SK-MEL-5 (cell line): ENCODE results near the gene CC2D1A. TPM values are rescaled to one million over a fixed set of nuclear protein-coding genes. Genes with fewer than 3 reads are reported as not detected.

ENCODE experiments used
- DNase-seq: peaks from one replicate; pipeline ENCODE4 v3.0.0-alpha.2; 2016; ENCODE audit warnings: low read depth, low spot score
- in situ Hi-C: cut with HindIII; loops from 2 replicates; pipeline ENCODE4 v1.10.0; 2016; ENCODE audit warnings: low sequenced_read_pairs, high pct_unique_total_duplicates, low pct_unique_long_range_greater_than_20kb
- total RNA-seq: library from RNA; depleted of rRNA; stranded (reverse); fragments of >200 nt; shearing (Covaris generic); gene quantifications from 2 replicates; pipeline ENCODE4 v1.2.3, GENCODE V29; 2014

Gene CC2D1A
- total RNA-seq, 1 experiment from 2014 or later: 11.0 TPM

DNA sequence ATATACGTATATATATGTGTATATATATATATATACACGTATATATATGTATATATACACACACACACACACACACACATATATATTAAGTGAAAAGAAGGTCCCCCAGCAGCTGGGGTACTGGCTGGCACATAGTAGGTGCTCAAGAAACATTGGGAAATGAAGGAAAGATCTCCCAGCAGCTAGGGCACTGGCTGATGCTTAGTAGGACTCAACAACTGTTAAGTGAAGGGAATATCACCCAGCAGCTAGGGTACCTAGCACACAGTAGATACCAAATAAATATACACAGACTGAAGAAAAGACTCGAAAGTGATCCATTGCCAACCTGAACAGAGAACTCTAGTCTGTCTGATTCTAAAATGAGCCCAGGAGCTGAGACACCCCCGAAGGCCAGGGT is 20.0 kb downstream of the CC2D1A start:
- DNase-seq: no peak
- in situ Hi-C loops: no loop called here

DNA sequence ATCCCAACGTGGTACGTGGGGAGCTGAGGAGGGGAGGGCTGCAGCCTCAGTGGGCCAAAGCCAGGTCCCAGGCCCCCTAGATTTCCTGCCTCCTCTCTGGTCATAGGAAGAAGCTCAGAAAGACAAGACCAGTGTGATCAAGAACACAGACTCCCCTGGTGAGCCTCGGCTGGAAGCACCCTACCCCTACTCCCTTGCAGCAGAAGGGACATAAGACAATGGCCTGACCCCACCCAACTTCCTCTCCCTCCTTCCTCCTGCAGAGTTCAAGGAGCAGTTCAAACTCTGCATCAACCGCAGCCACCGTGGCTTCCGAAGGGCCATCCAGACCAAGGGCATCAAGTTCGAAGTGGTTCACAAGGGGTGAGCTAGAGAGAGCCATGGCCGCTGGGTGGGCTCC is 20.7 kb downstream of the CC2D1A start:
- in situ Hi-C loops: no loop called here
- DNase-seq: no peak

DNA sequence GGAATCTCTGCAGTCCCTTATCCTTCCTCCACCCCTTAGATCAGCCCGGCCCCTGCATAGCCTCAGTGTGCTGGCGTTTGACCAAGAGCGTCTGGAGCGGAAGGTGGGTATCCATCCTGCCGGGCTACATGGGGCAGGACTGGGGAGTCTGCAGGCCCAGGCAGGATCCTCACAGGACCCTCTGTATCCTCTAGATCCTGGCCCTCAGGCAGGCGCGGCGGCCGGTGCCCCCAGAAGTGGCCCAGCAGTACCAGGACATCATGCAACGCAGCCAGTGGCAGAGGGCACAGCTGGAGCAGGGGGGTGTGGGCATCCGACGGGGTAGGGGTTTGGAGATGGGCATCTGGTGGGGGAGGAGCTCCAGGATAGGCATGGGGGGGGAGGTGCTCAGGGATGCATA is 23.3 kb downstream of the CC2D1A start:
- no peak for DNase-seq
- in situ Hi-C loops: no loop called here

DNA sequence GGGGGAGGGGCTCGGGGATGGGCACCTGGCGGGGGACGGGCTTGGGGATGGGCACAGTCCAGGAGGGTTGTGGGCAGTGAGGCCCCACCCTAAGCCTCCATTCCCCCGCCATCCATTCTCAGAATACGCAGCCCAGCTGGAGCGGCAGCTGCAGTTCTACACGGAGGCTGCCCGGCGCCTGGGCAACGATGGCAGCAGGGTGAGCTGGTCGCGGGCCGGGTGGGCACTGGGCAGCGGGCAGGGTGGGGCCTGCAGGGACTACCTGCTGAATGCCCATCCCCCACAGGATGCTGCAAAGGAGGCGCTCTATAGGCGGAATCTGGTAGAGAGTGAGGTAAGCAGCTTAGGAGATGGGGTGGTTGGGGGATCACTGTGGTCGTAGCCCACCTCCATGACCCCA is 24.0 kb downstream of the CC2D1A start:
- in situ Hi-C loops: no loop called here
- no peak for DNase-seq

DNA sequence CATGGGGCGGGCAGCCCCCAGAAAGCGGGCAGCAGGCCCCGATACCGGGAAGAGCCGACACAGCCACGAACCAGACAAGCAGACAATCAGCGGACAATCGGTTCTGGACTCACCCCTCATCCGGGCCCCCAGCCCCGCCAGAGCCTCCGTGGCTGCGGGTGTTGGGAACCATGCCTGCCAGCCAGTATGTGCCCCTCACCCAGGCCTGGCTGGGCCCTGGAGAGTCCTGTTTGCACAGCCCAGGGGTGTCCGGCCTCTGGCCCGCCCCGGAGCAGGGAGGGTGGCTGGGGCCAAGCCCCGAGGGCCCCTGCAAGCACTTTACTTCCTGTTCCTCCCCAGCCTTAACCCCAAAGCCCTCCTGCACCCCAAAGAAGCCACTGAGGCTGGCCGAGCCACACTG is 24.4 kb downstream of the CC2D1A start:
- in situ Hi-C loops: no loop called here
- no peak for DNase-seq

DNA sequence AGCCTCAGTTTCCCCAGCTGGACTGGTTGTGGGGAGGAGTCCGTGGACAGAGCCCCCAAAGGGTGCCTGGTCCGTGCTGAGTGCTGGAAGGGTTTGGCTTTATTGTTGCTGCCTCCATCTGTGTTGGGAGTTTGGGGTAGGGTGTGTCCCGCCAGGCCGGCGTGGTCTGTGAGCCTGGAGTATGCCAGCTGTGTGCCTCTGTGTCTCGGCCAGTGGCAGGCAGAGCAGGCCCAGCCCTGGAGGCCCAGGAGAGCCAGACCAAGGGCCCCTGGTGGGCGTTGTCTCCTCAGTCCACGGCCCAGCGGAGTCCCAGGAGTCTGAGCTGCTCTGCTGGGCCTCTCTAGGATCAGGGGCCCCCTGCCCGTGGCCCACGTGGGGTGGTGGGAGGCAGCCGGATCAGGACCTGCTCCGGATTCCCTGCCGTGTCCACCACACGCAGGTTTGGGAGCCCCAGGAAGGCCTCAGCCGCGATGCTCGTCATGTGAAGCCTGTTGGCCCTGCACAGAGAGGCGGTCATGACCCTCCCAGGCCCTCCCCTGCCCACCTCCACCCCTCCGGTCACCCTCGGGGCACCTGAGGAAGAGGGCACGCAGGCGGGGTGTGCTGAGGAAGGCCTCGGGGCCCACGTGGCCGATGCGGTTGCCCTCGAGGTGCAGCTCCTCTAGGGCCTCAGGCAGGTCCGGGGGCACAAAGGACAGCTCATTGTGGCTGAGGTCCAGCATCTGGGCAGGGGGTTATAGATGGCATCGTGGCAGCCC is 25.6 kb downstream of the CC2D1A start:
- in situ Hi-C loops: no loop called here
- DNase-seq: no peak

DNA sequence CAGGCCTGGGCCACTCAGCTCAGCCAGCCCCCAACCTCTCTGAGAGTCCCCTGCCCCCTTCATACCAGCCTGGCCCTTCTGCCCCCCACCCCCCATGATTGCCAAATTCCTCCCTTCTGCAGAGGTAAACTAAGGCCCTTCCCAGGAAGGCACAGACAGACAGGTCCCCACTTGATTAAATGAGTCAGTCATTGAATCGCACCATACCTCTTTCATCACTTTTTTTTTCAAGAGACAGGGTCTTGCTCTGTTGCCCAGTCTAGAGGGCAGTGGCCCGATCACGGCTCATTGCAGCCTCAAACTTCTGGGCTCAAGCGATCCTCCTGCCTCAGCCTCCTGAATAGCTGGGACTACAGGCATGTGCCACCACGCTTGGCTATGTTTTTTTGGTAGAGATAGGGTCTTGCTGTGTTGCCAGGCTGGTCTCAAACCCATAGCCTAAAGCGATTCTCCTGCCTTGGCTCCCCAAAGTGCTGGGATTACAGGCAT is 26.2 kb downstream of the CC2D1A start:
- in situ Hi-C loops: no loop called here
- DNase-seq: no peak

DNA sequence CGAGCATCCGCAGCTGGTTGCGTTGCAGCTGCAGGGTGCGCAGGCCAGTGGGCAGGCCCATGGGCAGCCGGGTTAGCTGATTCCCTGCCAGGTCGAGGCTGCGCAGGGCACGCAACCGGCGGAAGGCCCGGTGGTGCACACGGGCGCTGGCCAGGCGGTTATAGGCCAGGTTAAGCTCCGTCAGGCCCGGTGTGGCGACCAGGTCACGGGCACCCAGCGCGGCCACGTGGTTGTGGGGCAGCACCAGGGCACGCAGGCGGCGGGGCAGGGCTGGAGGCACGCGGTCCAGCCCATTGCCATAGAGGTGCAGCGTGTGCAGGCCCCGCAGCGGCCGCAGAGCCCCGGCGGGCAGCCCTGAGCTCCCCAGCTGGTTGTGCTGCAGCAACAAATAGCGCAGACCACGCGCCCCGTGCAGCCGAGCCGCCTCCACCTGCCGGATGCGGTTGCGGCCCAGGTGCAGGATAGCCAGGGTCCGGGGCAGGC is 27.0 kb downstream of the CC2D1A start:
- no peak for DNase-seq

DNA sequence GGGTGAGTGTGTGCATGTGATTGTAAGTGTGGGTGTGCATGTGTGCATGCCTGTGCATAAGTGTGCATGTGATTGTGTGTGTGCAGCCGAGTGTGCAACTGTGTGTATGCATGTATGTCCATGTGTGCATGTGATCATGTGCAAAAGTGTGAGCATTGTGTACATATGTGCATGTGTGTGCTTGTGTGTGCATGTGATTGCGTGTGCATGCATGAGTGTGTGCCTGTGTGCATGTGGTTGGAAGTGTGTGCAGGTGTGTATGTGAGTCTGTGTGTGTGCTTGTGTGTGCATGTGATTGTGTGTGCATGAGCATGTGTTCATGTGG is 28.7 kb downstream of the CC2D1A start:
- in situ Hi-C loops: no loop called here
- no peak for DNase-seq

More for the DNA sequence above, 27.0 kb downstream of the CC2D1A start:
- in situ Hi-C loops: no loop called here

DNA sequence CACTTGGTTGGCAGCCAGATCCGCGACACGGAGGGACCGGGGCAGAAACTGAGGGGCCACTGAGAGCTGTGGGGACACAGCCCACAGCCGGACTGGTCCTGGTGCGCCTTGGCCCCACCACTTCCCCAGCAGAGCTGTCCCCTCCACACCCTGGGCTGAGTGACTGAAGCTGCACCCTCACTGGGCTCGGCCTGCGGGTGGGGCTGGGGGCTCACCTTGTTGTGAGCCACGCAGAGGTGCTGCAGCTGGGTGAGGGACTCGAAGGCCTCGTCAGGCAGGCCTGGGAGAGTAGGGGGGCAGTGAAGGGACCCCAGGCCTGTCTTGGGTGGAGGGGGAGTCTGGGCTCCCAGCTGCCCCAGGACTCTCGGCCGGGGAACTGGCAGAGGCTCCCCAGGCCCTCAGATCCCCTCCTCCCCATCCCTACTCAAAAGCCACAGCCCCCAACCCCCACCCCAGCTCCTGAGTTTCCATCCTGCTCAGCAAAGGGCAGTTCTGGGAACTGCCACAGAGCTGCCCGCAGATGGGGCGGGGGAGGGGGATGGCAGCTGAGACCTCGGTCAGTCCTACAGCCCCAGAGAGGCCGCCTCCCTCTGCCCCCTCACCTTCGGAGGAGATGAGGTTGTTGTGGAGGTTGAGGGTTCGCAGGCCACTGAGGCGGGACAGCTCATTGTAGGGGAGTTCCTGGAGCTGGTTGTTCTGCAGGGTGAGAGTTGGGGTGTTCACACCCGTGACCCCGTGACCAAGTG is 29.9 kb downstream of the CC2D1A start:
- in situ Hi-C loops: no loop called here
- no peak for DNase-seq

DNA sequence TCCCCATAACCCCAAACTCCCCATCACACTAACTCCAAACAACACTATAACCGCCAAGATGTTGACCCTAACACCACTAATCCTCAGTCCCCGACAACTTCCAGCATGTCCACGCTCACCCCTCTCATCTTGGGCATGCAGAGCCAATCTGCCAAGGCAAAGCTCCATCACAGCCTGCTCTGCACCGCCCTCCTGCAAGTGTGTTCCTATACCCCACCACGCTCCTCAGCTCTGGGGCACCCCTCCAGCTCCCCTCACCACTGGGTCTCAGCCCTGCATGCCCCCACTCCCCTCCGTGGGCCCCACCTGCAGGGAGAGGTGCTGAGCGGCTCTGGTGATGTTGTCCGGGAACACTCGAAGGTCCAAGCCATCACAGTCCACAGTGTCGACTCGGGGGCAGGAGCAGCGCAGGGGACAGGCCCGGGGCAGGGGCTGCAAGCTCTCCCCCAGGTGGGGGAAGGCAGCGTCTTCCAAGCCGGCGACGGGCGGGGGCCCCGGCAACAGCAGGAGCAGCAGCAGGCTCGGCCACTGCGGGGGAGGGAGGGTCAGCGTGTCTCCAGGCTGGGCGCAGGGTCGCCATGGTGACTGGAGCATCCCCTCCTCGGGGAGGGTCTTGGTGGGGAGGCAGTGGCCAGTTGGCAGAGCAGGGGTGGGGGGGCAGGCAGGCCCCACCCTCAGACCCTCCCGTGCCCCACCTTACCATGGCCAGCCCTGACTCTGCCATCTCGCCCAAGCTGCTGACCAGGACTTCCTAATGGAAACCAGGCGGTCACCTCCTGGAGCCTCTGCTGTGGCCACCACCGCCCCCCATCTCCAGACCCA is 31.7 kb downstream of the CC2D1A start:
- in situ Hi-C loops: no loop called here
- no peak for DNase-seq

DNA sequence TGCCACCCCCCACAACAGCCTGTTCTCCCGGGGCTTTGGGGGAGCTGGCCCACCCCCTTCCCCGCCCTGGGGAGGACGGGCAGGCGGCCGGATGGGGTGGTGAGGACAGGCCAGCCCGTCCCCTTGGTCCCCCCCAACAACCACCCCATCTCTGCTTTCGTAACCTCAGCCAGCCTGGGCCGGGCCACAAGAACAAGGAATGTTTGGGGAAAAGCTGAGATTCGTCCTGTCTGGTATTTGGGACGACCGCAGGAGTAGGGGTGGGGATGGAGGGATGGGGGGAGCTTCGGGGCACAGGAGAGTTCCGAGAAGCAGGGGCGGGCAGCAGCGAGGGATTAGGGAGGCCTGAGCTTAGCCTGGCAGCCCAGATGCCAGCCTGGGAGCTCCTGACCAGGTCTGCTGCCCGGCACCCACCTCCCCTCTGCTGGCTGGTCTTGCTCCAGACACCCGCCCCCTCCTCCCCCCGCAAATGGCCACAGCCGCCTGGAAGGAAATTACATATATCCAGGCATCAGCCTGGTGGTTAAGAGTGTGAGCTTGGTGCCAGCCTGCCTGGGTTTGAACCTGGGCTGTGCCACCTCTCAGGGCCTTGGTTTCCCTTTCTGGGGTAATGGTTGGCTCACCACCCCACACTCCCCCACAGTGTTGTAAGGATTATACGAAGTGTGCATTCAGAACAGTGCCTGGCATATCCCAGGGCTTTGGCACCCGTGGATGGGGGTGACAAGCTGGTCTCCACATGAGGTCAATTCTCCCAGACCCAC is 32.5 kb downstream of the CC2D1A start, which contains the start of gene PODNL1:
TSS of gene PODNL1 (minus strand) at position 117 of the 764 bp plus-strand sequence. CDS start 236 bp downstream, outside the sequence.
- no peak for DNase-seq

DNA sequence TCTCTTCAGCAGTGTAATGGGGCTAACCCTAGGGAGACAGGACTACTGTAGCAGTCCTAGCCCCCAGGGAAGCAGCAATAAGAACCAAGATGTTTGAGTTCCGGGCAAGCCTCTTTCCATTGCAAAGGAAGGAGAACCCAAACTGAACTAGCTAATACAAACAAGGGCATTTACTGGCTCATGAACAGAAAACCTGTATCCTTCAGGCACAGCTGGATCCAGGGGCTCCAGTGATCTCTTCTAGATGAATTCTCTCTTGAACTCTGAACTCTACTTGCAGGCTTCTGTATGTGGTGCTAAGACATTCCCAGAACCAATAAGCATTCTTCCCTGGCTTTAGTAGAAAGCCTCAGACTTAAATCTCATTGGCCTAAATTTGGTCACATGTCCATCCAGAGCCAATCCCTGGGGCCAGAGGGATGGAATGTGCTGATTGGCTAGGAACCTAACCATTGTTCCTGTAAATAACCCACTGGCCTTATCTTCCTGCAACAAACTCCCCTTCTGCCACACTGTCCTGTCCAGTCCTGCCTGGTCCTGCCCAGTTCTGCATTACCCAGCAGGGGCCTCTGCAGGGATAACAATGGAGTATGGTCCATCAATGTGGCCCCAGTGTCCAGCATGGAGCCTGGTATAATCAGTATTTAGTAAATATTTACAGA is 36.2 kb downstream of the CC2D1A start:
- DNase-seq: peak; percentile 25
- in situ Hi-C loops: no loop called here

More for the DNA sequence above, 32.5 kb downstream of the CC2D1A start, which contains the start of gene PODNL1:
- in situ Hi-C loops: no loop called here

DNA sequence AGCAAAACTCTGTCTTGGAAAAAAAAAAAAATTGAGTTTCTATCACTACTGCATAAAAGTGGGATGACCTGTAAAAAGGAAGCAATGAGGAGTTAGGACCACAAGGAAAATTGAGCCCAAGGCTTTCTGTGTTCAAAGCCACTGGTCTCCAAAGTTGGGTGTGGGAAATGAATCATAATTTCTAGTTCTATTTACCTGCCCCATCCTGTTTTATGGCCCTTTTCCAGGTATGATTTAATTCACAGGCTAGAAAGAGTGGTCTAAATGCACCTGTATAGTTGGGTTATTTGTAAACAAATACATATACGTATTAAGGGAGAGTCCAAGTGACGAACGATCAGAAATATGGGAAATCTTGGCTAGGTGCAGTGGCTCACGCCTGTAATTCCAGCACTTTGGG is 40.4 kb downstream of the CC2D1A start:
- DNase-seq: no peak
- in situ Hi-C loops: no loop called here

DNA sequence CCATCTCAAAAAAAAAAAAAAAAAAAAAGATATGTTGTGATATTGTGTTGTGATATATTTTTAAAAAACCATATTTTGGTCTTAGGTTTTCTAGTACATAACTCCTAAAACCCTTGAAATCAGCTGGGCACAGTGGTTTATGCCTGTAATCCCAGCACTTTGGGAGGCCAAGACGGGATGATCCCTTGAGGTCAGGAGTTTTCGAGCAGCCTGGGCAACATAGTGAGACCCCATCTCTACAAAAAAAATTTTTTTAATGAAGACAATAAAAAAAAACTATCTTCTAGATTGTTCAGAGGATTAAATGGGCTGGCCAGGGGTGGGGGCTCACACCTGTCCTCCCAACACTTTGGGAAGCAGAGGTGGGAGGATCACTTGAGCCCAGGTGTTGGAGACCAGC is 45.0 kb downstream of the CC2D1A start:
- no peak for DNase-seq
- in situ Hi-C loops: no loop called here

DNA sequence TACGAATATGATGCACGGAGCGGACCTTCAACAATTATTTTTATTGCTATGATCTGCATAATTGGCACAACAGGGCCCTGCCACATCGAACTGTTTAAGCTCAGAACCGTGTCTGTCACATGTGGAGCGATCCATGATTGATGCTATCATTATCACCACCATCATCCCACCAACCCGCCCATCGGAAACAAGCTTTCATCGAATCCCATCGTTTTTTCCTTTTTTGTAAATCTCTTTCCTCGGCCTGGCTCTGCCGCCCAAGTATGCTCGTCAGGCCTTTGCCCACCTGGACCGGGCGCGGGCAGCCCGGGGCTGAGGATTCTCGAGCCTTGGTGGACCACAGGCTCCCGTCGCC is 45.8 kb downstream of the CC2D1A start:
- DNase-seq: no peak
- in situ Hi-C loops: no loop called here
